ENCODE data around the gene ANK3.

DNA sequence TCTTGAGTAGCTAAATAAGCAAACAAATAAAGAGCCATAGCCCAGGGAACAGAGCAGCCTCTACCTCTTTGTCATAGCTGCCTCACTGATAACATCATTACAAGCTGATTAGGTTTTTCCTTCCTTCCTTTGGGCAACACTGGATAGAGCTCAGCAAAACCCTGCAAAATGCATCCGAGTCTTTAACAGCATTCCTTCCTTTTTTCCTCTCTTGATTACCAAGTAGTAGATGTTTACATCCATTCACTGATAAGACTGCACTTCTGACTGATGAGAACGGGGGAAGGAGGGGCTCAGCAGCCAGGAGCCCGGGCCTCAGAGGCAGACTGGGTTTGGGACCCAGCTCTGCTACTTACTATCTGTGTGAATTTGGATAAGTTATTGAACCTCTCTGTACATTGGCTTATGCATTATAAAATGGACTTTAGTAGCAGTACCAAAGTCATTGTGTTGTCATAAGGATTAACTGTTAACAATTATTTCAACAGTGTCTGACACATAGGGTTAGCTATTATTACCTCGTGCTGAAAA, 214.2 kb downstream of the ANK3 start:
- TF ChIP-seq, protein P1, sequence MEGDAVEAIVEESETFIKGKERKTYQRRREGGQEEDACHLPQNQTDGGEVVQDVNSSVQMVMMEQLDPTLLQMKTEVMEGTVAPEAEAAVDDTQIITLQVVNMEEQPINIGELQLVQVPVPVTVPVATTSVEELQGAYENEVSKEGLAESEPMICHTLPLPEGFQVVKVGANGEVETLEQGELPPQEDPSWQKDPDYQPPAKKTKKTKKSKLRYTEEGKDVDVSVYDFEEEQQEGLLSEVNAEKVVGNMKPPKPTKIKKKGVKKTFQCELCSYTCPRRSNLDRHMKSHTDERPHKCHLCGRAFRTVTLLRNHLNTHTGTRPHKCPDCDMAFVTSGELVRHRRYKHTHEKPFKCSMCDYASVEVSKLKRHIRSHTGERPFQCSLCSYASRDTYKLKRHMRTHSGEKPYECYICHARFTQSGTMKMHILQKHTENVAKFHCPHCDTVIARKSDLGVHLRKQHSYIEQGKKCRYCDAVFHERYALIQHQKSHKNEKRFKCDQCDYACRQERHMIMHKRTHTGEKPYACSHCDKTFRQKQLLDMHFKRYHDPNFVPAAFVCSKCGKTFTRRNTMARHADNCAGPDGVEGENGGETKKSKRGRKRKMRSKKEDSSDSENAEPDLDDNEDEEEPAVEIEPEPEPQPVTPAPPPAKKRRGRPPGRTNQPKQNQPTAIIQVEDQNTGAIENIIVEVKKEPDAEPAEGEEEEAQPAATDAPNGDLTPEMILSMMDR (IDR thresholded peaks at IDR 0.05), result no peak
- TF ChIP-seq POLR2A (IDR thresholded peaks at IDR 0.05), result no peak

All from uterus (tissue), 2 donors.